Keratinocyte (primary cell): ENCODE measurements around the gene MGLL.

Source experiments
- CTCF ChIP-seq, 3 experiments: IDR thresholded peaks in 1 of 3; conservative IDR thresholded peaks in 1 of 3; optimal IDR thresholded peaks in 1 of 3; 2 replicates in 2 of 3; 3 replicates in 1 of 3; pipeline versions ENCODE3 to v1.5.1; 2011; ENCODE audit warnings: low read length in 3 of 3, mild to moderate bottlenecking in 3 of 3, moderate library complexity in 2 of 3, control low read depth in 1 of 3, inconsistent platforms in 1 of 3; ENCODE audit not compliant: insufficient read depth in 2 of 3; ENCODE audit errors: extremely low read depth in 1 of 3
- EZH2 ChIP-seq: IDR thresholded peaks from one replicate; pipeline ENCODE4 v1.6.1; 2012; ENCODE audit warnings: inconsistent platforms, mild to moderate bottlenecking, low read length, moderate library complexity

GRCh38 chr3:127647166-127647844 lies 175.0 kb downstream of the MGLL start:
- TF ChIP-seq CTCF (optimal IDR thresholded peaks at IDR 0.05 in 1 of 3, IDR thresholded peaks at IDR 0.05 in 1 of 3, conservative IDR thresholded peaks at IDR 0.05 in 1 of 3; ENCODE audit: extremely low read depth in 1 of 3, insufficient read depth in 2 of 3, low read length in 3 of 3) (no peak), EZH2 (no peak)
